OCI-LY7 (cell line): ENCODE results near the gene ICAM1. TPM values are rescaled to one million over a fixed set of nuclear protein-coding genes. Genes with fewer than 3 reads are reported as not detected.

Source experiments
- BruUV-seq: library from RNA; stranded (reverse); fragments of 400-500 nt; replicated peaks from 2 replicates; lab custom pipeline; 2021; lab: Mats Ljungman, UMichigan
- CTCF ChIA-PET: fragments of 300-600 bp; sonication (Branson Sonifier 250); formaldehyde crosslinking; loops from one replicate; lab custom pipeline; 2022; ENCODE audit warnings: antibody characterized with exemption; ENCODE audit not compliant: unreplicated experiment; lab: Charles Lee
- POLR2A ChIA-PET: fragments of 300-600 bp; sonication (Branson Sonifier 250); formaldehyde crosslinking; loops from one replicate; lab custom pipeline; 2022; ENCODE audit warnings: antibody characterized with exemption; lab: Charles Lee
- DNase-seq: peaks from one replicate; pipeline ENCODE4 v3.0.0-alpha.2; 2015; ENCODE audit warnings: low spot score
- H2AFZ ChIP-seq: fragments of 200-600 bp; sonication (generic), shearing (Covaris generic); 2 replicates; pipeline ENCODE4 v1.6.1; 2014; ENCODE audit warnings: mild to moderate bottlenecking, antibody characterized with exemption, low read length, moderate library complexity
- H3K27ac ChIP-seq: fragments of 200-600 bp; sonication (generic); 2 replicates; pipeline ENCODE4 v1.5.1; 2014; ENCODE audit warnings: mixed run types, low read depth, mild to moderate bottlenecking, moderate library complexity, low read length, inconsistent platforms; ENCODE audit not compliant: poor library complexity, severe bottlenecking
- H3K36me3 ChIP-seq: fragments of 200-600 bp; sonication (generic); 2 replicates; pipeline ENCODE4 v1.6.1; 2014; ENCODE audit warnings: mild to moderate bottlenecking, antibody characterized with exemption, low read length, moderate library complexity, mixed read lengths; ENCODE audit not compliant: insufficient read depth
- H3K4me1 ChIP-seq: fragments of 200-600 bp; sonication (generic); 2 replicates; pipeline ENCODE4 v1.5.1; 2014; ENCODE audit warnings: mild to moderate bottlenecking, low read length; ENCODE audit not compliant: insufficient read depth, poor library complexity, severe bottlenecking
- H3K4me2 ChIP-seq: fragments of 200-600 bp; sonication (generic); 2 replicates; pipeline ENCODE4 v1.6.1; 2014; ENCODE audit warnings: mild to moderate bottlenecking, low read length
- H3K4me3 ChIP-seq: fragments of 200-600 bp; sonication (generic); 2 replicates; pipeline ENCODE4 v1.5.1; 2014; ENCODE audit warnings: mild to moderate bottlenecking, low read depth, low read length; ENCODE audit not compliant: poor library complexity, severe bottlenecking
- H3K79me2 ChIP-seq: fragments of 200-600 bp; sonication (generic); 2 replicates; pipeline ENCODE4 v1.6.1; 2016; ENCODE audit warnings: low read depth, mild to moderate bottlenecking, low read length, moderate library complexity, mixed read lengths; ENCODE audit not compliant: insufficient read depth
- H3K9me2 ChIP-seq: fragments of 200-600 bp; sonication (generic); 2 replicates; pipeline ENCODE4 v1.6.1; 2016; ENCODE audit warnings: mild to moderate bottlenecking, low read length, mixed read lengths; ENCODE audit not compliant: insufficient read depth
- H3K9me3 ChIP-seq: fragments of 200-600 bp; sonication (generic); 2 replicates; pipeline ENCODE4 v1.6.1; 2014; ENCODE audit warnings: mild to moderate bottlenecking, mixed run types, low read length, mixed read lengths
- H4K20me1 ChIP-seq: fragments of 200-600 bp; sonication (generic); 2 replicates; pipeline ENCODE4 v1.6.1; 2014; ENCODE audit warnings: mild to moderate bottlenecking, antibody characterized with exemption, low read length, moderate library complexity, mixed read lengths; ENCODE audit not compliant: insufficient read depth
- EZH2phosphoT487 ChIP-seq: fragments of 200-600 bp; sonication (generic); IDR thresholded peaks from 2 replicates; pipeline ENCODE4 v1.6.1; 2018; ENCODE audit warnings: low read depth, borderline replicate concordance, mild to moderate bottlenecking, mixed run types, antibody characterized with exemption, low read length, moderate library complexity, mixed read lengths
- intact Hi-C: fragments of 100-400 bp; cut with micrococcal nuclease; formaldehyde crosslinking; loops from one replicate; pipeline ENCODE4 v1.10.0; 2022; ENCODE audit not compliant: unreplicated experiment
- total RNA-seq, 2 experiments: library from RNA; depleted of rRNA in 1 of 2; stranded (reverse); fragments of >200 nt in 1 of 2; shearing (Covaris generic) in 1 of 2; gene quantifications; 2 replicates each; pipeline ENCODE4 v1.2.3, GENCODE V29; 2014 to 2022
- TF ChIP-seq, protein P1 (sequence below): fragments of 200-600 bp; sonication (generic); conservative IDR thresholded peaks from 2 replicates; pipeline ENCODE4 v1.5.1; 2014; ENCODE audit warnings: mild to moderate bottlenecking, antibody characterized with exemption, low read length, moderate library complexity, mixed read lengths

ICAM1 gene
- total RNA-seq, 2 experiments from 2014 or later, result 12.0 to 13.4 TPM

DNA sequence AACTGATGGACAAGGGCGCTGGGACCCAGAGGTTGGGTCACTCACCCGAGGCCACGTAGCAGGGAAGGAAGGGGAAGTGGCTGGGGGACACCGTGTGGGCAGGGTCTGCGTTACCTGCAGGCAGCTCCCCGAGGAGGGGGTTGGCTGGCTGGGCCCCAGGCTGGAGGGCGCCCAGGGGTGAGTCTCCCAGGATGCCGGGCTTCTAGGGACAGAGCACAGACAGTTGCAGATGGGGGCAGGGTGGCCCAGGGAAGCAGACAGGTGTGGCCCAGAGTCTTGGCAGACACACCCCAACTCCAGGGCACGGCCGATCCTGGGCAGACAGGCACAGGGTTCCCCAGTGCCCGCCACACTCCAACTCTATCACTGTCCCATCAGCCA, 50.5 kb downstream of the ICAM1 start:
- Histone ChIP-seq H2AFZ (no peak overlapping the region), H4K20me1 (no peaks in the 10 kb centered on the region), H3K36me3 (peaks cover 97% of the 10 kb centered on the region), H3K4me3 (no peak overlapping the region), H3K4me1 (no peaks in the 10 kb centered on the region), H3K79me2 (no peaks in the 10 kb centered on the region), H3K27ac (no peak overlapping the region), H3K9me3 (no peaks in the 10 kb centered on the region), H3K9me2 (no peaks in the 10 kb centered on the region), H3K4me2 (no peak overlapping the region)
- ChIA-PET POLR2A (interaction anchor here (0.6 kb wide), 1 partner anchor 353 kb away, joined by 3 read pairs; no protein-coding TSS in a partner anchor), CTCF (no interaction called here)
- BruUV-seq, result no TSS peak
- intact Hi-C loops, result no loop called here
- no peak for TF ChIP-seq EZH2phosphoT487
- TF ChIP-seq, protein P1, sequence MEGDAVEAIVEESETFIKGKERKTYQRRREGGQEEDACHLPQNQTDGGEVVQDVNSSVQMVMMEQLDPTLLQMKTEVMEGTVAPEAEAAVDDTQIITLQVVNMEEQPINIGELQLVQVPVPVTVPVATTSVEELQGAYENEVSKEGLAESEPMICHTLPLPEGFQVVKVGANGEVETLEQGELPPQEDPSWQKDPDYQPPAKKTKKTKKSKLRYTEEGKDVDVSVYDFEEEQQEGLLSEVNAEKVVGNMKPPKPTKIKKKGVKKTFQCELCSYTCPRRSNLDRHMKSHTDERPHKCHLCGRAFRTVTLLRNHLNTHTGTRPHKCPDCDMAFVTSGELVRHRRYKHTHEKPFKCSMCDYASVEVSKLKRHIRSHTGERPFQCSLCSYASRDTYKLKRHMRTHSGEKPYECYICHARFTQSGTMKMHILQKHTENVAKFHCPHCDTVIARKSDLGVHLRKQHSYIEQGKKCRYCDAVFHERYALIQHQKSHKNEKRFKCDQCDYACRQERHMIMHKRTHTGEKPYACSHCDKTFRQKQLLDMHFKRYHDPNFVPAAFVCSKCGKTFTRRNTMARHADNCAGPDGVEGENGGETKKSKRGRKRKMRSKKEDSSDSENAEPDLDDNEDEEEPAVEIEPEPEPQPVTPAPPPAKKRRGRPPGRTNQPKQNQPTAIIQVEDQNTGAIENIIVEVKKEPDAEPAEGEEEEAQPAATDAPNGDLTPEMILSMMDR, result no peak
- DNase-seq, result no peak

DNA sequence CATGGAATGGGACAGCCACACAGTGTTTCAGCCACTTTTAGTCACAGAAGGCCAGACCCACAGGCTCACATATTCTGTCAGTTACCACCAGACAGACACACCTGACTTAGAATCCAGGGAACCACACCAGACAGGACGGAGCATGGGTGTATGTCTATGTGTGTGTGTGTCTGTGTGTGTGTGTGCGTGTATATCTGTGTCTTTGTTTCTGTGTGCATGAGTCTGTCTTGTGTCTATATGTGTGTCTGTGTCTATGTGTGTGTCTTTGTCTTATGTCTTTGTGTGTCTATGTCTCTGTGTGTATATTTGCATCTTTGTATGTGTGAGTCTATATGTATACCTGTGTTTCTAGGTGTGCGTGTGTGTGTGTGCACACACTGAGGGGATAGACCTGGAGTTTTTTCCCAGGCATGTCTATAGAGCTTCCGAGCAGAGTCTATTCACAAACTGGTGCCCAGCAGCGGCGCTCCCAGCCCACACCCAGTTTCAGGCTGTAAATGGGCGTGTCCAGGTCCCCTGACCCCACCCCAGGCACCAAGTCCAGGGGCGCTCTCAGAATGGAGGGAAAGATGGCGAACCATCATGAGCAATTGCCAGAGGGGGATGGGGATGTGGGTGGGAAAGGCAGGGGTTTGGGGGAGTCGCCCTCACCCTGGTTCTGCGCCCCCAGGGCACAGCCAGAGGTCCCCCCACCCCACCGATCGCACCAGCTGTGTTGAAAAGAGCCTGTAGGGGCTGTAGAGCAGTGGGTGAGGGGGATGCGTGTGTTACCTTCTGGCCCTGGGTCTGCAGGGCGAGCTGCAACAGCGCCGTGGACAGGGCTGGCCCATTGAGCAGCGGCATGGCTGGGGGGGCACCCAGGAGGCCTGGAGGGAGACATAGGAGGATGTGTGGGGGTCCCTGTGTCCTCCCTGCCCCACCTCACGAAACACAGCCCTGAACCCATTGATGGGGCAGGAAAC, 51.2 kb downstream of the ICAM1 start:
- Histone ChIP-seq H4K20me1 (no peaks in the 10 kb centered on the region), H3K27ac (no peak overlapping the region), H3K4me2 (no peak overlapping the region), H3K79me2 (no peaks in the 10 kb centered on the region), H2AFZ (no peak overlapping the region), H3K36me3 (peaks cover 97% of the 10 kb centered on the region), H3K4me1 (no peaks in the 10 kb centered on the region), H3K4me3 (no peak overlapping the region), H3K9me3 (no peaks in the 10 kb centered on the region), H3K9me2 (no peaks in the 10 kb centered on the region)
- TF ChIP-seq, protein P1, result no peak
- TF ChIP-seq EZH2phosphoT487, result no peak
- POLR2A ChIA-PET, result interaction anchor here (0.6 kb wide), 1 partner anchor 352 kb away, joined by 3 read pairs; no protein-coding TSS in a partner anchor
- CTCF ChIA-PET, result no interaction called here
- intact Hi-C loops, result no loop called here
- DNase-seq, result no peak
- no TSS peak for BruUV-seq
